PC-3 (cell line): ENCODE data around the gene SH3PXD2B.

Experiments
- CTCF ChIP-seq: fragments of 300-600 bp; sonication (generic); conservative IDR thresholded peaks from 2 replicates; pipeline ENCODE4 v1.5.1; 2017; ENCODE audit warnings: antibody characterized with exemption, low read depth, mild to moderate bottlenecking, low read length
- EZH2 ChIP-seq: fragments of 300-600 bp; sonication (generic); IDR thresholded peaks from one replicate; pipeline ENCODE4 v1.6.1; 2017; ENCODE audit warnings: antibody characterized with exemption, mild to moderate bottlenecking, low read length; ENCODE audit not compliant: unreplicated experiment
- EZH2phosphoT487 ChIP-seq: fragments of 300-600 bp; sonication (generic); IDR thresholded peaks from 2 replicates; pipeline ENCODE4 v1.6.1; 2018; ENCODE audit warnings: mild to moderate bottlenecking, antibody characterized with exemption, low read length, borderline replicate concordance

GRCh38 chr5:172421020-172421419 lies 33.3 kb downstream of the SH3PXD2B start:
- TF ChIP-seq CTCF (no peak), EZH2 (no peak), EZH2phosphoT487 (no peak)
